Adrenal gland (tissue), 12 donors: ENCODE results near the gene CROCC. TPM values are rescaled to one million over a fixed set of nuclear protein-coding genes. Genes with fewer than 3 reads are reported as not detected.
A peak's percentile ranks its signal among the peaks of the same experiment; 100 is the strongest.
"Not testable (repeated sequence)": the region's sequence is repeated elsewhere in the genome, so short reads cannot be mapped to it uniquely, and the experiment has no call there.

Experiments used
- DNase-seq, 7 donors: peaks; one replicate each; pipeline ENCODE4 v3.0.0-alpha.2; 2019 to 2020
- H3K27ac ChIP-seq, 5 donors: fragments of 200-600 bp; sonication (generic) in 4 of 5; 1 replicate in 3 of 5; 2 replicates in 2 of 5; pipeline versions ENCODE4 v1.5.1 to v1.8.0; 2016 to 2020; ENCODE audit warnings: mild to moderate bottlenecking in 1 of 5
- H3K27me3 ChIP-seq: fragments of 200-600 bp; 2 replicates; pipeline ENCODE4 v1.8.0; 2021
- H3K36me3 ChIP-seq, 2 donors: fragments of 200-600 bp; replicated peaks in 1 of 2; 1 replicate in 1 of 2; 2 replicates in 1 of 2; pipeline versions ENCODE4 v1.5.1 to v1.8.0; 2018 to 2022
- H3K4me1 ChIP-seq, 2 donors: fragments of 200-600 bp; replicated peaks in 1 of 2; 1 replicate in 1 of 2; 2 replicates in 1 of 2; pipeline versions ENCODE4 v1.5.1 to v1.8.0; 2018 to 2021
- H3K4me3 ChIP-seq, 4 donors: fragments of 200-600 bp; sonication (generic) in 3 of 4; one replicate each; pipeline ENCODE4 v1.5.1; 2016 to 2018
- H3K9me3 ChIP-seq, 3 donors: fragments of 200-600 bp; sonication (generic) in 1 of 3; replicated peaks in 1 of 3; 1 replicate in 2 of 3; 2 replicates in 1 of 3; pipeline versions ENCODE4 v1.5.1 to v1.8.0; 2016 to 2021
- CTCF ChIP-seq, 6 experiments: fragments of 450-650 bp in 4 of 6; fragments of 200-600 bp in 2 of 6; sonication (generic) in 1 of 6; IDR thresholded peaks; 1 replicate in 5 of 6; 2 replicates in 1 of 6; pipeline versions ENCODE4 v1.5.1 to v1.8.0; 2016 to 2021; ENCODE audit warnings: antibody characterized with exemption in 6 of 6, mild to moderate bottlenecking in 2 of 6, moderate library complexity in 1 of 6
- POLR2A ChIP-seq, 2 donors: fragments of 450-650 bp; IDR thresholded peaks; one replicate each; pipeline ENCODE4 v1.6.1; 2017; ENCODE audit warnings: antibody characterized with exemption in 2 of 2, mild to moderate bottlenecking in 2 of 2, moderate library complexity in 1 of 2
- WGBS, 4 donors: extraction: QIAGEN DNeasy Blood & Tissue Kit in 2 of 4; methylation state at CpG; one replicate each; pipeline versions ENCODE4 v1.1.5 to v1.1.7; 2013 to 2017; 5-methylcytosine and 5-hydroxymethylcytosine counted together
- intact Hi-C, 2 donors: fragments of 100-400 bp; cut with DNase I; formaldehyde crosslinking; loops; one replicate each; pipeline versions ENCODE4 v1.14.1 to v1.15.0; 2022 to 2023
- polyA plus RNA-seq, 3 donors: library from polyadenylated mRNA; stranded (reverse); fragments of 200-250 nt in 2 of 3; fragments of 350-450 nt in 1 of 3; fragmentation: Illumina TruSeq in 1 of 3; extraction: RNeasy Lipid Tissue Mini Kit (QIAGEN cat#74804) in 1 of 3; gene quantifications; one replicate each; pipeline ENCODE4 v1.2.3, GENCODE V29; 2013 to 2014
- total RNA-seq, 9 donors: library from RNA; depleted of rRNA in 4 of 9; stranded (reverse); fragments of >200 nt in 4 of 9; fragments of 120-200 nt in 1 of 9; fragmentation: NEBNext Ultra II Directional in 1 of 9; extraction: Animal tissue kit (Norgen Biotek cat#: 25700) in 1 of 9; gene quantifications; one replicate each; pipeline versions ENCODE4 v1.1.0 to v1.2.4, GENCODE V29; 2013 to 2023
- donor health status: healthy with polysubstance abuse.
- donor health status: Bipolar disorder and iron deficiency.
- donor health status: DM: yes; HTN: yes; CAD: no.
- donor health status: DM: no; HTN: no; CAD: no.
- donor health status: DM: no; HTN: no; CAD: no.
- donor health status: DM: yes; HTN: yes; CAD: no.

CROCC gene
- total and polyA plus RNA-seq, 12 donors = 2.3 to 151 (median 19.2) TPM

- DNase-seq = no peak
- no peaks in the 10 kb centered on the region for H3K9me3 ChIP-seq
- no peak overlapping the region for H3K27ac ChIP-seq
- H3K4me1 ChIP-seq = no peaks in the 10 kb centered on the region
- 57 to 80% (median 61%) methylated on average over 37 to 51 of the region's 51 CpGs for WGBS, 4 donors
- H3K4me3 ChIP-seq = peak overlapping the region in 1 of 4 donors; percentile 29
- intact Hi-C loops = no loop called here
- TF ChIP-seq CTCF (IDR thresholded peaks at IDR 0.05) = no peak
- no peak for TF ChIP-seq POLR2A (IDR thresholded peaks at IDR 0.05)
- H3K36me3 ChIP-seq = no peaks in the 10 kb centered on the region
- H3K27me3 ChIP-seq = no peaks in the 10 kb centered on the region
These were observed 16.9 kb downstream of the CROCC start for GRCh38 chr1:16938351-16939321.

- DNase-seq, H3K36me3 ChIP-seq, H3K9me3 ChIP-seq, H3K27ac ChIP-seq, intact Hi-C loops, H3K27me3 ChIP-seq, H3K4me1 ChIP-seq: not testable (repeated sequence)
- WGBS, 4 donors = 93 to 97% (median 95%) methylated on average over 32 of the region's 32 CpGs
- peak overlapping the region in 1 of 4 donors; percentile 29 for H3K4me3 ChIP-seq
These were observed 17.9 kb downstream of the CROCC start for GRCh38 chr1:16939386-16940180.

GRCh38 chr1:16944038-16944437, 22.3 kb downstream of the CROCC start:
- Histone ChIP-seq H3K27me3 (no peaks in the 10 kb centered on the region), H3K4me1 (no peaks in the 10 kb centered on the region), H3K36me3 (peaks cover 0 to 6% of the 10 kb centered on the region in 2 donors), H3K27ac (no peak overlapping the region), H3K4me3 (no peak overlapping the region), H3K9me3 (no peaks in the 10 kb centered on the region)
- DNase-seq = no peak
- intact Hi-C loops = no loop called here
- WGBS, 4 donors = 90 to 96% (median 92%) methylated on average over 19 of the region's 19 CpGs
- no peak for TF ChIP-seq POLR2A (IDR thresholded peaks at IDR 0.05)

- DNase-seq, H3K4me3 ChIP-seq, H3K27me3 ChIP-seq, H3K4me1 ChIP-seq, H3K36me3 ChIP-seq, H3K27ac ChIP-seq, intact Hi-C loops, H3K9me3 ChIP-seq: not testable (repeated sequence)
- 90 to 100% (median 96%) methylated on average over 1 to 9 of the region's 9 CpGs for WGBS, 4 donors
These were observed 23.8 kb downstream of the CROCC start for GRCh38 chr1:16945512-16945911.

GRCh38 chr1:16946185-16946584, 24.5 kb downstream of the CROCC start:
- intact Hi-C loops = loop anchor here in 1 of 2 donors (2.0 kb wide), 1 partner anchor 323 kb away; no protein-coding TSS in a partner anchor
- not testable (repeated sequence) for H3K27ac ChIP-seq, H3K27me3 ChIP-seq, H3K9me3 ChIP-seq, H3K36me3 ChIP-seq, DNase-seq, H3K4me1 ChIP-seq, H3K4me3 ChIP-seq
- 88 to 94% (median 90%) methylated on average over 9 to 13 of the region's 13 CpGs for WGBS, 4 donors

- intact Hi-C loops = loop anchor here in 1 of 2 donors (2.0 kb wide), 1 partner anchor 324 kb away; no protein-coding TSS in a partner anchor
- no peak overlapping the region for H3K27ac ChIP-seq
- DNase-seq = no peak
- H3K36me3 ChIP-seq = peaks cover 0 to 6% of the 10 kb centered on the region in 2 donors
- WGBS, 4 donors = 90 to 93% (median 92%) methylated on average over 18 to 19 of the region's 19 CpGs
- H3K9me3 ChIP-seq = no peaks in the 10 kb centered on the region
- H3K27me3 ChIP-seq = no peaks in the 10 kb centered on the region
- H3K4me1 ChIP-seq = no peaks in the 10 kb centered on the region
- TF ChIP-seq CTCF (IDR thresholded peaks at IDR 0.05) = no peak
- no peak for TF ChIP-seq POLR2A (IDR thresholded peaks at IDR 0.05)
- H3K4me3 ChIP-seq = no peak overlapping the region
These were observed 24.9 kb downstream of the CROCC start for GRCh38 chr1:16946646-16947045.

GRCh38 chr1:16948282-16948891, 26.7 kb downstream of the CROCC start:
- H3K4me3 ChIP-seq, intact Hi-C loops, DNase-seq, H3K9me3 ChIP-seq, H3K4me1 ChIP-seq, H3K27me3 ChIP-seq, H3K36me3 ChIP-seq: not testable (repeated sequence)
- H3K27ac ChIP-seq = peak overlapping the region in 1 of 5 donors; percentile 56
- WGBS, 4 donors = 89 to 94% (median 94%) methylated on average over 19 to 26 of the region's 26 CpGs

GRCh38 chr1:16949026-16949425, 27.3 kb downstream of the CROCC start:
- H3K36me3 ChIP-seq, H3K4me3 ChIP-seq, H3K9me3 ChIP-seq, H3K4me1 ChIP-seq, intact Hi-C loops, H3K27me3 ChIP-seq: not testable (repeated sequence)
- peak overlapping the region in 2 of 5 donors; percentile 3 to 56 for H3K27ac ChIP-seq
- 14 to 43% (median 35%) methylated on average over 7 of the region's 7 CpGs for WGBS, 4 donors
- peak; percentile 74 to 88 (median 83) for DNase-seq
